Peyer's patch (tissue), 4 donors: ENCODE results near the gene GLRX3.

Experiments
- CTCF ChIP-seq, 6 experiments: fragments of 450-650 bp in 4 of 6; fragments of 200-600 bp in 2 of 6; sonication (generic) in 1 of 6; IDR thresholded peaks; one replicate each; pipeline ENCODE4 v1.5.1; 2017 to 2019; ENCODE audit warnings: antibody characterized with exemption in 6 of 6, mild to moderate bottlenecking in 3 of 6, moderate library complexity in 1 of 6
- POLR2A ChIP-seq, 2 donors: fragments of 450-650 bp; IDR thresholded peaks; one replicate each; pipeline ENCODE4 v1.5.1; 2017; ENCODE audit warnings: antibody characterized with exemption in 2 of 2, mild to moderate bottlenecking in 2 of 2, moderate library complexity in 2 of 2

DNA sequence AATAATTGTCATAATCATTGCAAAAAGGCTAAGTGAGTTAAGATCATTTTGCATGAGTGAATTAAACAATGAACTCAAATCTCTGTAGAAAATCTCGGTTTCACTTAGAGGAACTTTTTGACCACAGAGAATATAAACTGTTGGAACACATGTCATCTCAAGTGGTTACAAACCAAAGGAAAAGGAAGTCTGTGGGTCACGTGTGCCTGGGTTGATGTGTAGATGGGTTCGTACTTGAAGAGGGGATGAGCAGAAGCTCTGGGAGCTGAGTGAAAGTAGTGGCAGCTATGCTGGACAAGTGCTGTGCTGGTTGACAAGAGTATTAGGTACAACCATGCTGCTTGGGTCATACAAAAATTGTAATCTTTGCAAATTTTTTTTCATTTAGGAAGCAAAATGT, 35.0 kb downstream of the GLRX3 start:
- TF ChIP-seq POLR2A (IDR thresholded peaks at IDR 0.05) (no peak), CTCF (IDR thresholded peaks at IDR 0.05) (no peak)
